Measurements from ENCODE around the gene FCRL5.

- no peak for TF ChIP-seq POLR2AphosphoS5 (IDR thresholded peaks at IDR 0.05; ENCODE audit: low read depth, low read length)
- no peak for TF ChIP-seq POLR2A (IDR thresholded peaks at IDR 0.05; ENCODE audit: low read depth, low read length)
- no peak for TF ChIP-seq PAX5 (IDR thresholded peaks at IDR 0.05; ENCODE audit: insufficient read depth, low read length, severe bottlenecking)
- TF ChIP-seq TAF1 (IDR thresholded peaks at IDR 0.05; ENCODE audit: low read depth, low read length) = no peak
- no peak for TF ChIP-seq POU2F2 (IDR thresholded peaks at IDR 0.05; ENCODE audit: low read depth, low read length)
These were observed 10.2 kb upstream of the FCRL5 start for GRCh38 chr1:157562515-157562914.

All from GM12891 (cell line).